Occipital lobe (tissue), 2 donors: ENCODE data around the gene OSBPL3. TPM values are rescaled to one million over a fixed set of nuclear protein-coding genes. Genes with fewer than 3 reads are reported as not detected.

Experiments used
- DNase-seq: peaks from one replicate; lab custom pipeline; 2025; lab: John Stamatoyannopoulos, UW
- total RNA-seq: library from RNA; depleted of rRNA; stranded (reverse); fragments of >200 nt; gene quantifications from one replicate; pipeline ENCODE4 v1.2.3, GENCODE V29; 2014

The OSBPL3 gene
- total RNA-seq, 1 donor from 2014 or later = 7.3 TPM

- DNase-seq = no peak
Measured at GRCh38 chr7:24831240-24831639, 148.7 kb downstream of the OSBPL3 start.

GRCh38 chr7:24830440-24831050 is 149.4 kb downstream of the OSBPL3 start:
- no peak for DNase-seq

GRCh38 chr7:24829787-24830186 is 150.2 kb downstream of the OSBPL3 start:
- DNase-seq = no peak

GRCh38 chr7:24828891-24829661 is 150.9 kb downstream of the OSBPL3 start:
- peak; percentile 30 for DNase-seq

GRCh38 chr7:24827589-24827988 is 152.4 kb downstream of the OSBPL3 start:
- DNase-seq = no peak

DNA sequence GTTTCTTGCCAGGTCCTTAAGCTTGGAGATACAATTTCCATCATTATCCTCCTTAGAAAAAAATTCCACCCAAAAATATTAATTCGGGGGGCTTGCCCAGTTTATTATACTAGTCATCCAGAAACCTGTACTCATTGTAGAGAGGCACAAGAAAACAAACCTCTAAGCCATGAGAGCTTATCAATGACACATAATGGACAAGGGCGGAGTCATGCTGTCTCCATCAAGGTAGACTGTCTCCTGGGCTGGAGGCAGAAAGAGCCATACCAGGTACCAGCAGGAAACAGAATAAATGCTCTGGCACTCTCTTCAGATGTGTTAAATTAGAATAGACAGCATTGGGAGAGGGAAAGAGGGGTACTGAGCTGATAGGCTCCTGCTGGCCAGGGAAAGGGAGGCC is 153.0 kb downstream of the OSBPL3 start:
- no peak for DNase-seq

- no peak for DNase-seq
Measured at GRCh38 chr7:24826662-24827020, 153.3 kb downstream of the OSBPL3 start.

GRCh38 chr7:24825931-24826661 is 153.9 kb downstream of the OSBPL3 start:
- DNase-seq = no peak

DNA sequence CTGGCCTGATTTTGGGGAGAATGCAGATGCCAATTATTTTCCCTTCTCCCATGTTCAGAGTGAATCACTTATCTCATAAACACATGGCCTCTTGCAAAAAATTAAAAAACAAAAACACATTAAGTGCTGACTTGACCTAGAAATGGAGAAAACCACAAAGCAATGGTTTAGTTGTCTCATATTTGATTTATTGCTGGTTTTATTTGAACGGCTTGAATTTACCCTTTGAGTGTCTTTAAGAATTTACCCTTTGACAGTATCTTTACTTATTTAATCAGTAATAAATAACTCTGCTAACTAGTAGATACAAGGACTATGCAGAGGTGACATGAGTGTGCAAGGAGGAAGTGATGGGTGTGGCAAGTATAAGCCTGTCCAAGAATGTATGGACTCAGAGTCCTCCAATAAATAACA is 154.6 kb downstream of the OSBPL3 start:
- DNase-seq = no peak

DNA sequence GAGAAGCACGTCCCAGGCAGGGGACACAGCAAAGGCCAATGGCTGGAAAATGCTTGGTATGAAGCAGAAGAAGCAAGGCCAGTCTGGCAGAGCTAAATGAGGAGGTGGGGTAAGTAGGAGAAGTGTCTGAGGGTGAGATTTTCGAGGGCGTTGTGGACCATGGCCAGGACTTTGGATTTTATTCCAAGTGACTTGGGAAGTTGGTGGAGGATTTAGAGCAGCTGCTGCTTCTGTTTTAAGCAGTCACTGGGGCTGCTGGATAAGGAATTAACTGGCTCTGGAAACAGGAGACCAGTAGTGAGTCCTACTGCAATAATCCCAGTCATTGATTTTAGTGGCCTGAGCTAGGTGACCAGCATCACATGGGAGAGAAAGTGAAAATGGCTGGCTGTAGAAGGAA is 155.1 kb downstream of the OSBPL3 start:
- DNase-seq = peak; percentile 52

DNA sequence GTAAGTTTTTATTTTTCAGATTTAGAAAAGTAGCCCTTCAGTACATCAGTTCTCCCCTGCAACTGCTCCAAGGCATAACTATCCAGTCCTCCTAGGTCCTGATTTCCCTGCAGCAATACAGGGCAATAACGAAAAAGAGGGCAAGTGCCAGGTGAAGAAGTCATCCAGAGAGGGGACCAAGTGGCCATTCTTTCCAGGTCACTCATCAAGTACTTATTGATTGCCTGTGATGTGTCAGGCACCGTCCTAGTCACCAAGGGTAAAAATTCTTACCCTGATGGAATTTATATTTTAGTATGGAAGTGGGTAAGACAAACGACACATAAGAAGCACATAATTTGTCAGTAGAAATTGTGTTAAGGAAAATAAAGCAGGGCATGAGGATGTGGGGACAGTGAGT is 155.6 kb downstream of the OSBPL3 start:
- DNase-seq = no peak

DNA sequence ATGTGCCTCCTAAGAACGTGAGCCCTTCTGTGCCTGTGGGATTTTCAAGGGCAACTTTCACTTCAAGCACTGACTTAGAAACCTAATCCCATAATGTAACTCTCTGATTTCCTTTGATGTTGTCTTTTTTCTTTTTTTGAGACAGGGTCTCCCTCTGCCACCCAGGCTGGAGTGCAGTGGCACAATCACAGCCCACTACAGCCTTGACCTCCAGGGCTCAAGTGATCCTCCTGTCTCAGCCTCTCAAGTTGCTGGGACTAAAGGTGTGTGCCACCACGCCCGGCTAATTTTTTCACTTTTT is 158.3 kb downstream of the OSBPL3 start:
- DNase-seq = no peak

- no peak for DNase-seq
Measured at GRCh38 chr7:24821045-24821753, 158.8 kb downstream of the OSBPL3 start.

- DNase-seq = no peak
Measured at GRCh38 chr7:24820730-24821044, 159.3 kb downstream of the OSBPL3 start.

GRCh38 chr7:24819916-24820689 is 159.9 kb downstream of the OSBPL3 start:
- DNase-seq = peak; percentile 58

DNA sequence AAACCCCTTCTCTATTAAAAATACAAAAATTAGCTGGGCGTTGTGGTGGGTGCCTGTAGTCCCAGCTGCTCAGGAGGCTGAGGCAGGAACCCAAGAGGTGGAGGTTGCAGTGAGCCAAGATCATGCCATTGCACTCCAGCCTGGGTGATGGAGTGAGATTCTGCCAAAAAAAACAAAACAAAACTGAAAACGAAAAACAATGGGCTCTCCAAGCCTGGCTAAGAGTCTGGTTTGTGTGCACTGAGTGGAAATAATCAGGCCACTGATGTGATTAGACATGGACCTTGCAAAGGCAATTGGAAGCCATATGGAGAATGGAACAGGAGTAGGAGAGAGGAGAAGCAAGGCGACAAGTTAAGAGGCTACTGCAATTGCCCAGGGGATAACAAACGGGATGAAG is 162.6 kb downstream of the OSBPL3 start:
- DNase-seq = no peak

- no peak for DNase-seq
Measured at GRCh38 chr7:24816868-24817267, 163.1 kb downstream of the OSBPL3 start.

GRCh38 chr7:24812305-24812945 is 167.6 kb downstream of the OSBPL3 start:
- DNase-seq = no peak

GRCh38 chr7:24808518-24808917 is 171.5 kb downstream of the OSBPL3 start:
- DNase-seq = no peak

GRCh38 chr7:24802300-24802699 is 177.7 kb downstream of the OSBPL3 start:
- no peak for DNase-seq

- DNase-seq = no peak
Measured at GRCh38 chr7:24801883-24802282, 178.1 kb downstream of the OSBPL3 start.
